DND-41 (cell line): ENCODE data around the gene FAM20C.

ENCODE experiments used
- ATAC-seq: fragments of 200-7000 bp; cut with Tn5 transposase; 3 replicates; pipeline ENCODE4 v1.9.1; 2021; ENCODE audit warnings: low read depth; ENCODE audit not compliant: insufficient read depth
- DNase-seq: peaks from one replicate; pipeline ENCODE4 v3.0.0-alpha.2; 2020
- H2AFZ ChIP-seq: 2 replicates; pipeline ENCODE4 v1.6.0; 2012; ENCODE audit warnings: low read depth, low read length
- H3K27ac ChIP-seq: 2 replicates; pipeline ENCODE4 v1.5.1; 2012; ENCODE audit warnings: low read length, inconsistent platforms
- H3K27me3 ChIP-seq: fragments of 200-600 bp; sonication (generic); 2 replicates; pipeline ENCODE4 v1.6.0; 2012; ENCODE audit warnings: low read length, mild to moderate bottlenecking, inconsistent platforms; ENCODE audit not compliant: insufficient read depth, poor library complexity
- H3K36me3 ChIP-seq: 2 replicates; pipeline ENCODE4 v1.5.1; 2012; ENCODE audit warnings: low read length, inconsistent platforms; ENCODE audit not compliant: insufficient read depth
- H3K4me1 ChIP-seq: 2 replicates; pipeline ENCODE4 v1.5.1; 2012; ENCODE audit warnings: mild to moderate bottlenecking, low read length; ENCODE audit not compliant: insufficient read depth
- H3K4me2 ChIP-seq: 2 replicates; pipeline ENCODE4 v1.6.0; 2012; ENCODE audit warnings: mild to moderate bottlenecking, moderate library complexity, low read length, inconsistent platforms; ENCODE audit not compliant: insufficient read depth
- H3K4me3 ChIP-seq, 2 experiments: fragments of 200-600 bp in 1 of 2; shearing (Covaris generic) in 1 of 2; 2 replicates each; pipeline ENCODE4 v1.5.1; 2012 to 2016; ENCODE audit warnings: inconsistent platforms in 2 of 2, low read length in 2 of 2, mild to moderate bottlenecking in 2 of 2, low read depth in 1 of 2, moderate library complexity in 1 of 2
- H3K79me2 ChIP-seq: 2 replicates; pipeline ENCODE4 v1.6.0; 2012; ENCODE audit warnings: low read length, inconsistent platforms; ENCODE audit not compliant: insufficient read depth
- H3K9ac ChIP-seq: 2 replicates; pipeline ENCODE4 v1.6.0; 2012; ENCODE audit warnings: low read depth, mild to moderate bottlenecking, inconsistent platforms, low read length, moderate library complexity
- H3K9me3 ChIP-seq: 2 replicates; pipeline ENCODE4 v1.5.1; 2012; ENCODE audit warnings: low read length, moderate library complexity, mild to moderate bottlenecking, inconsistent platforms; ENCODE audit not compliant: insufficient read depth, severe bottlenecking
- H4K20me1 ChIP-seq: 2 replicates; pipeline ENCODE4 v1.6.0; 2012; ENCODE audit warnings: low read length; ENCODE audit not compliant: insufficient read depth
- EZH2 ChIP-seq: IDR thresholded peaks from 3 replicates; pipeline ENCODE4 v1.6.1; 2012; ENCODE audit warnings: borderline replicate concordance, low read depth, mild to moderate bottlenecking, moderate library complexity, low read length, inconsistent platforms; ENCODE audit not compliant: severe bottlenecking
- TF ChIP-seq, protein P1 (sequence below): IDR thresholded peaks from 2 replicates; pipeline ENCODE4 v1.5.1; 2012; ENCODE audit warnings: borderline replicate concordance, low read length, moderate library complexity, mild to moderate bottlenecking; ENCODE audit not compliant: poor library complexity, severe bottlenecking; ENCODE audit errors: extremely low read depth

The FAM20C gene

DNA sequence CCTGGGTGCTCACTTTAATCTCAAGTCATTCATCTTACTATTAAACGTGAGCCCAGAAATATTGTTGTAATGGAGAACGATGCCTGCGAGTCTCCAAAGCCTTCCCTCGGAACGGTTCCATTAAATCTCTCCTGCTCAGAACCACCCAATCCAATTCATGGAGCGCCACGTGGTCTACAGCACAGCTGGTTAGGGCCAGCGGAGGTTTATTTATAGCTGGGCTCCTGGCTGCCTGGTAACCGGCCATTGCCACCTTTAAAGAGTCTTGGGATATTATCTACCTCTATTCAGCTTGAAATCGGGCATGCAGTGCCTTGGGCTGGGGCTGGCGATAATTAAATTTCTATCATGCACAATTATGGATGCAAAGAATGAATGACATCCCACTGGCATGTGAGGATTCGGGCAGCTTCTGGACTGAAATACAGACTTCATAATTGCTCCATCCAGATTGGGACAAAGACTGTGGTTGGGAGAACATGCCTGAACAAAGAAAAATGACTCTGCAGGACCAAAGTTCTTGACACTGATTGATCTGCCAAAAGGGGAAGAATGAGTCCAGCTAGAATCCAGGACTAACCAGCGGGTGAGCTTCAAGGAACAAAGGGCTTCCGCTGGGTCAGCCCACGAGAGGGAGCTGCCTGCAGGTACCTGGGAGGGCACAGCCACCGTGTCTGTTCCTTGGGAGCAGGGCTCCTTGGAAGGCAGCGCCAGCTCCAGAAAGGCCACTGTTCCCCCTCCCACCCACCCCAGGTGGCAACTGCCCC is 7.3 kb downstream of the FAM20C start:
- peaks cover 17% of the 10 kb centered on the region for H3K27me3 ChIP-seq
- H3K9me3 ChIP-seq: no peaks in the 10 kb centered on the region
- no peak for ATAC-seq
- H3K36me3 ChIP-seq: no peaks in the 10 kb centered on the region
- DNase-seq: no peak
- no peaks in the 10 kb centered on the region for H3K4me1 ChIP-seq
- no peak overlapping the region for H3K9ac ChIP-seq
- TF ChIP-seq, protein P1, sequence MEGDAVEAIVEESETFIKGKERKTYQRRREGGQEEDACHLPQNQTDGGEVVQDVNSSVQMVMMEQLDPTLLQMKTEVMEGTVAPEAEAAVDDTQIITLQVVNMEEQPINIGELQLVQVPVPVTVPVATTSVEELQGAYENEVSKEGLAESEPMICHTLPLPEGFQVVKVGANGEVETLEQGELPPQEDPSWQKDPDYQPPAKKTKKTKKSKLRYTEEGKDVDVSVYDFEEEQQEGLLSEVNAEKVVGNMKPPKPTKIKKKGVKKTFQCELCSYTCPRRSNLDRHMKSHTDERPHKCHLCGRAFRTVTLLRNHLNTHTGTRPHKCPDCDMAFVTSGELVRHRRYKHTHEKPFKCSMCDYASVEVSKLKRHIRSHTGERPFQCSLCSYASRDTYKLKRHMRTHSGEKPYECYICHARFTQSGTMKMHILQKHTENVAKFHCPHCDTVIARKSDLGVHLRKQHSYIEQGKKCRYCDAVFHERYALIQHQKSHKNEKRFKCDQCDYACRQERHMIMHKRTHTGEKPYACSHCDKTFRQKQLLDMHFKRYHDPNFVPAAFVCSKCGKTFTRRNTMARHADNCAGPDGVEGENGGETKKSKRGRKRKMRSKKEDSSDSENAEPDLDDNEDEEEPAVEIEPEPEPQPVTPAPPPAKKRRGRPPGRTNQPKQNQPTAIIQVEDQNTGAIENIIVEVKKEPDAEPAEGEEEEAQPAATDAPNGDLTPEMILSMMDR: no peak
- no peak for TF ChIP-seq EZH2
- H3K27ac ChIP-seq: no peak overlapping the region
- no peaks in the 10 kb centered on the region; the same call in 1 of the 2 replicates for H4K20me1 ChIP-seq
- H3K79me2 ChIP-seq: no peaks in the 10 kb centered on the region
- H3K4me2 ChIP-seq: no peak overlapping the region
- H3K4me3 ChIP-seq: no peak overlapping the region
- no peak overlapping the region for H2AFZ ChIP-seq

DNA sequence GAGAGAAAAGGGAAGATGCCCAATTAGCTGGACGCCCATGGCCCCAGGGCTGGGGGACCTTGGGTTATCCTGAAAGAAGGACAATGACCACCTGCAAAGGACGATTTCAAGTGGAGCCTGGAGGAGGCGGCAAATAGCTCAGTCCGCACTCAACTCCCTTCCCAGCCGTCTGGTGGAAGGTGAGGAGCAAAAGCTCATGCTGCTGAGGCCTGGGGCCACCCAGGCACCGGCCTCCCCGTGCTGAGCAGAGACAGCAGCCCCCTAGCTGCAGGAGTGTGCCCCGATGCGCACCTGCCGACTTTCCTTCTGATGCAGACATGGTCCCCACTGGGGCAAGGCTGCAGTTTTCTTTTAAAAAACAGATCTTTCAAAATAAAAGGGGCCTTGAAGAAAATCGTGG is 7.9 kb downstream of the FAM20C start:
- TF ChIP-seq, protein P1: no peak
- TF ChIP-seq EZH2: no peak
- no peaks in the 10 kb centered on the region for H3K9me3 ChIP-seq
- no peak overlapping the region for H3K27ac ChIP-seq
- DNase-seq: no peak
- no peaks in the 10 kb centered on the region for H3K79me2 ChIP-seq
- no peak overlapping the region for H2AFZ ChIP-seq
- no peak overlapping the region for H3K9ac ChIP-seq
- H4K20me1 ChIP-seq: no peaks in the 10 kb centered on the region; the same call in 1 of the 2 replicates
- H3K36me3 ChIP-seq: no peaks in the 10 kb centered on the region
- no peaks in the 10 kb centered on the region for H3K4me1 ChIP-seq
- no peak overlapping the region for H3K4me2 ChIP-seq
- peaks cover 17% of the 10 kb centered on the region for H3K27me3 ChIP-seq
- H3K4me3 ChIP-seq: no peak overlapping the region
- no peak for ATAC-seq

DNA sequence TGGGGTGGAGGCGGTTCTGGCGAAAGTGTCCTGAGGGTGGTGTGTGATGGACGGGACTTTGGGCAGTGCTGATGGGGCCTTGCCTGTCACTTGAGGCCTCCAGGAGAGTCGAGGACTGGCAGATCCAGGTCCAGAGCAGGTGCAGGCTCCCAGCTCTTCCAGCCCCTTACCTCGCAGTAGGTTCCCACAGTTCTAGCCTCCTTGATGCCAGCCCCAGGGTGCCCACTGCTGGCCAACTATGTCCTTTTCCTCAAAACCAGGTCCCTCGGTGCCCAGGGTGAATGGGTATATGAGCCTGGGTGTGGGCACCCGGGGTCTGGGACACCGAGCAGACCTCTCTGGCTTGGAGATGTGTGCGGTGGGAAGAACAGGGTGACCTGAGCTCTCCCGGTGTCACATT is 8.3 kb downstream of the FAM20C start:
- no peak overlapping the region for H3K27ac ChIP-seq
- DNase-seq: no peak
- H3K36me3 ChIP-seq: no peaks in the 10 kb centered on the region

More for the DNA sequence above, 8.3 kb downstream of the FAM20C start:
- no peak for TF ChIP-seq EZH2
- TF ChIP-seq, protein P1: no peak
- H3K4me2 ChIP-seq: no peak overlapping the region
- H2AFZ ChIP-seq: no peak overlapping the region
- H4K20me1 ChIP-seq: no peaks in the 10 kb centered on the region; the same call in 1 of the 2 replicates
- no peaks in the 10 kb centered on the region for H3K4me1 ChIP-seq
- H3K4me3 ChIP-seq: no peak overlapping the region
- H3K9ac ChIP-seq: no peak overlapping the region
- no peak for ATAC-seq
- H3K9me3 ChIP-seq: no peaks in the 10 kb centered on the region
- peaks cover 17% of the 10 kb centered on the region for H3K27me3 ChIP-seq
- no peaks in the 10 kb centered on the region for H3K79me2 ChIP-seq
